IPS-15b (cell line): ENCODE data around the gene RPL22.
A peak's percentile ranks its signal among the peaks of the same experiment; 100 is the strongest.

Experiments used
- H3K27me3 ChIP-seq: one replicate; pipeline ENCODE4 v1.6.1; 2013; ENCODE audit warnings: low read length; ENCODE audit not compliant: control insufficient read depth, insufficient read depth
- H3K36me3 ChIP-seq: one replicate; pipeline ENCODE4 v1.6.1; 2013; ENCODE audit warnings: low read length; ENCODE audit not compliant: control insufficient read depth, insufficient read depth
- H3K4me1 ChIP-seq: one replicate; pipeline ENCODE4 v1.6.1; 2013; ENCODE audit warnings: mild to moderate bottlenecking, low read length; ENCODE audit not compliant: control insufficient read depth, insufficient read depth
- H3K4me3 ChIP-seq: one replicate; pipeline ENCODE4 v1.5.1; 2013; ENCODE audit warnings: low read depth, low read length
- H3K9ac ChIP-seq: one replicate; pipeline ENCODE4 v1.6.1; 2013; ENCODE audit warnings: low read depth, mild to moderate bottlenecking, low read length
- H3K9me3 ChIP-seq: one replicate; pipeline ENCODE4 v1.6.1; 2013; ENCODE audit warnings: mild to moderate bottlenecking, low read length; ENCODE audit not compliant: control insufficient read depth, insufficient read depth

Gene RPL22

DNA sequence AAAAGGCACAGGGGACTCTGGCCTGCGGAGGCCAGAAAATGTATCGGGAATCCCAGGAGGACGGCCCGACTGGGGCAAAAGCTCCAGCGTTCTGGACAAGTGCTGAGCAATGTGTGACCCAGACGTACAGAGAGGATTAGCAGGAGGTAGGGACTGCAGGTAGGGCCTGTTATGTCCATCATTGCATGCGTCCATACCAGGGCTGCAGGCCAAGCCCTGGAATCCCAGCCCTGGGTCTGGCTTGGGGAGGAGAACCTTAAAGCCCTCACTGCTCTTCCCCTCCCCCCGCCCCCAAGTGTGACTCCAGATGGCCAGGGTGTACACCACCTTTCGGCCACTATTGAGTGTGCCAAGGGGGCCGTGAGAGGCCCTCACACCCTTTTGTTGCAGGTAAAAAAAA lies 8.5 kb upstream of the RPL22 start:
- Histone ChIP-seq H3K9me3 (no peaks in the 10 kb centered on the region), H3K4me1 (peaks cover 11% of the 10 kb centered on the region), H3K36me3 (no peaks in the 10 kb centered on the region), H3K9ac (no peak overlapping the region), H3K27me3 (peaks cover 21% of the 10 kb centered on the region), H3K4me3 (no peak overlapping the region)

DNA sequence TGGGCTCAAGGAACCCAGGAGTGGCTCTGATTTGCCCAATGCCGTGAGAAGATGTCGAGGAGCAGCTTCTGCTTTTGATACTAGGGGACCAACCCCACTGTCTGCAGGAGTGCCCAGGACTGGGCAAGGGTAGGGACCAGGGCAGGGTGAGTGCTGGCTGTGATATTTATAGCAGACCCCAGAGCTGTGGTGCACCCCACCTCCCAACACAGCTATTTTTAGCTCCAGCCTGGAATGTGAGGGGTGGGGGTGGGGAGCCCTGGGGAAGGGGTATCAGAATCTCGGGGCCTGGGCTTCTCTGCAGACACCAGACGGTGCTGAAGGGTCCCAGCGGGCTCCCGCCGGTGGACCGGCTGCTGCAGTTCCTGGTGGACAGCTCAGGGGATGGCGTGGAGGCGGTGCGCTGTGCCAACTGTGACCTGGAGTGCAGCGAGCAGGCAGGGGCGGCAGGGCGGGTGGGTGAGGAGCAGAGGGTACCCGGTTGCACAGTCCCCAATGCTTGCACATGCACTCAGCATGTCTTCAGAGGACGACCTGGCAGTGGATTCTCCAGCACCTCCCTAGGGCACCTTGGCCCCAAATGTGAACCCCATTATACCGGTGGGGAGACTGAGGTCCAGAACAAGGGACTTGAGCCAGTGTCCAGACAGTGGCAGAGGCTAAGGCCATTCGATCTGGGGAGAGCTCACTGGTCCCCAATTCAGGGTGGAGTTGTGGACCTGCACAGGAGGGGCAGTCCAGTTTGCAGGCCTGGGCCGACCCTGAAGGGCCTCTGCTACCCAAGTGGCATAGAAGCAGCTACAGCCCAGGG lies 7.9 kb upstream of the RPL22 start:
- Histone ChIP-seq H3K4me3 (peak overlapping the region; percentile 69), H3K4me1 (peaks cover 11% of the 10 kb centered on the region), H3K9ac (no peak overlapping the region), H3K27me3 (peaks cover 21% of the 10 kb centered on the region), H3K9me3 (no peaks in the 10 kb centered on the region), H3K36me3 (no peaks in the 10 kb centered on the region)

DNA sequence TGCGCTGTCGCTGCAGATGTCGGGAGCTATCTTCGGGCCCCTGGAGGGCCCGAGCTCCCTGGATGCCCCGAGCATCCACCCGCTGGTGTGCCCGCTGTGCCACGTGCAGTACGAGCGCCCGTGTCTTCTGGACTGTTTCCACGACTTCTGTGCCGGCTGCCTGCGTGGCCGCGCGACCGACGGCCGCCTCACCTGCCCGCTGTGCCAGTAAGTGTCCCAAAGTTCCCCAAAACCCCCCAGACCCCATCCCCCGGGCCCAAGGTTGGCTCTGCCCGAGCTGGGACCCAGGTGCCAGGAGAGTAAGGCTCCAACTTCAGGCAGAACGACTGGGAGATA lies 7.1 kb upstream of the RPL22 start:
- Histone ChIP-seq H3K9me3 (no peaks in the 10 kb centered on the region), H3K36me3 (no peaks in the 10 kb centered on the region), H3K4me1 (peaks cover 11% of the 10 kb centered on the region), H3K27me3 (peaks cover 21% of the 10 kb centered on the region), H3K9ac (no peak overlapping the region), H3K4me3 (peak overlapping the region; percentile 69)

GRCh38 chr1:6205849-6206519 lies 6.6 kb upstream of the RPL22 start, which contains the start of gene RNF207:
Gene RNF207 (plus strand): TSS chr1:6206119. CDS start chr1:6206536, 417 bp downstream.
- Histone ChIP-seq H3K36me3 (no peaks in the 10 kb centered on the region), H3K9me3 (no peaks in the 10 kb centered on the region), H3K4me1 (peaks cover 11% of the 10 kb centered on the region), H3K4me3 (peak within 1 kb of the TSS; percentile 69), H3K27me3 (peaks cover 21% of the 10 kb centered on the region), H3K9ac (no peak within 1 kb of the TSS)

- H3K9me3 ChIP-seq: no peaks in the 10 kb centered on the region
- H3K9ac ChIP-seq: no peak overlapping the region
- H3K4me3 ChIP-seq: no peak overlapping the region
- H3K36me3 ChIP-seq: peaks cover 3% of the 10 kb centered on the region
- peaks cover 14% of the 10 kb centered on the region for H3K4me1 ChIP-seq
- peaks cover 10% of the 10 kb centered on the region for H3K27me3 ChIP-seq
These were observed 2.9 kb upstream of the RPL22 start for GRCh38 chr1:6202256-6202655.

- Histone ChIP-seq H3K36me3 (peaks cover 8% of the 10 kb centered on the region), H3K4me3 (peak overlapping the region; percentile 97), H3K9me3 (no peaks in the 10 kb centered on the region), H3K4me1 (peaks cover 12% of the 10 kb centered on the region), H3K27me3 (no peaks in the 10 kb centered on the region), H3K9ac (peak overlapping the region; percentile 94)
These were observed 904 bp upstream of the RPL22 start for GRCh38 chr1:6200188-6200809.

DNA sequence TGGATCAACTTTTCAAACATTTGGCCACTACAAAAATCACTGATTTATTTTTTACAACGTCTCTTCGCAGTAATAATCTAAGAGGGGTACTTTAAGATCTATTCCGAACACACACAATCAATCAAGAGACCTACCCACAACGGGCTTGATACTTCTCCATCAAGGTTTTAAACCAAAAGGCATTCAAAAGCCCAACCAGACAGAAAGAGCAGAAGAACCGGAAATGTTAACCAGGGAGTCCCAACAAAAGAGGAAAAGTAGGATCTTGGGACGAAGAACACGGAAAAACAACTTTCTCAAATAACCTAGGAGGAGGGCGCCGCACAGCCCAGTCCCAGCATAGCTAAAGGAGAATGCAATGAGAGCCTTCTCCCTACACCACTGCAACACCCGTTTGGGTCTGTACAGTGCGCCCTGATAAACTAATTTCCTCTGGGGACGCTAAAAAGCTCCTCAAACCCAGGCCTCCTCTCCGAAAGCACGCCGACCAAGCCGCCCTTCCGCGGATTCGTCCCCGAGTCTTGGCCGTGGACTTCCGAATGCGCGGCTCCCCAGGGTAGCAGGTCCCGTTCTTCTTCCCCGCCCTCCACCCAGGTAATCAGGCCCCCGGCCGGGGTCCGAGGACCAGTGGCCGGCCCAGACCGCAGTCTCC lies 623 bp downstream of the RPL22 start:
- peaks cover 18% of the 10 kb centered on the region for H3K36me3 ChIP-seq
- peaks cover 12% of the 10 kb centered on the region for H3K4me1 ChIP-seq
- peak overlapping the region; percentile 94 for H3K9ac ChIP-seq
- H3K27me3 ChIP-seq: no peaks in the 10 kb centered on the region
- no peaks in the 10 kb centered on the region for H3K9me3 ChIP-seq
- H3K4me3 ChIP-seq: peak overlapping the region; percentile 97

GRCh38 chr1:6197746-6198427 lies 1.5 kb downstream of the RPL22 start:
- Histone ChIP-seq H3K9ac (peak overlapping the region; percentile 94), H3K4me3 (peak overlapping the region; percentile 97), H3K36me3 (peaks cover 26% of the 10 kb centered on the region), H3K4me1 (peaks cover 12% of the 10 kb centered on the region), H3K27me3 (no peaks in the 10 kb centered on the region), H3K9me3 (no peaks in the 10 kb centered on the region)

DNA sequence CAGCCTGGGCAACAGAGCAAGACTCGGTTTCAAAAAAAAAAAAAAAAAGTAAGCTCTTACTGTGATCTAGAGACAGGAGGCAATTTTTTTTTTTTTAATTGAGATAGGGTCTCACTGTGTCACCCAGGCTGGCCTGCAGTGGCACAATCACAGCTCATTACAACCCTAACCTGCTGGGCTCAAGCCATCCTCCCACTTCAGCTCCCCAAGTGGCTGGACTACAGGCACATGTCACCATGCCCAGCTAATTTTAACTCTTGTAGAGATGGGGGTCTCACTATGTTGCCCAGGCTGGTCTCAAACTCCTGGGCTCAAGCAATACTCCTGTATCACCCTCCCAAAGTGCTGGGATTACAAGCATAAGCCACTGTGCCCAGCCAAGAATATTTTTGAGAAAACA lies 7.4 kb downstream of the RPL22 start:
- H3K36me3 ChIP-seq: peaks cover 48% of the 10 kb centered on the region
- no peak overlapping the region for H3K4me3 ChIP-seq
- H3K4me1 ChIP-seq: no peaks in the 10 kb centered on the region
- H3K9ac ChIP-seq: no peak overlapping the region
- H3K9me3 ChIP-seq: no peaks in the 10 kb centered on the region
- H3K27me3 ChIP-seq: no peaks in the 10 kb centered on the region

DNA sequence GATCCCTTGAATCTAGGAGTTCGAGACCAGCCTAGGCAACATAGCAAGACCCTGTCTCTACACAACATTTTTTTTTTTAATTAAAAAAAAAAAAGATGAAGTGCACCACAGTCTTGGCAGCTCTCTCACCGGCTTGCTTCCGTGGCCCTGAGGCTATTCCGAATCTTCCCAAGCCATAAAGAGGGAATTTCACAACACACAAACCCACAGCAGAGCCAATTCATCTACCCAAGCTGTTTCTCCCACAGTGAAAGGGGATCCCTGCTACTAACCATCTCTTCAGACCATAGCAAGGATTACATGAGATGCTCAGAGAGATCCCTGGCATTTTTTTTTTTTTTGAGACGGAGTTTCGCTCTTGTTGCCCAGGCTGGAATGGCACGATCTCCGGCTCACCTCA lies 10.9 kb downstream of the RPL22 start:
- Histone ChIP-seq H3K4me3 (no peak overlapping the region), H3K9ac (no peak overlapping the region), H3K27me3 (no peaks in the 10 kb centered on the region), H3K4me1 (peaks cover 8% of the 10 kb centered on the region), H3K9me3 (no peaks in the 10 kb centered on the region), H3K36me3 (peaks cover 38% of the 10 kb centered on the region)
